SK-N-MC (cell line): ENCODE data around the gene SENP5.

Experiments used
- EZH2 ChIP-seq: fragments of 200-600 bp; sonication (generic); IDR thresholded peaks from one replicate; pipeline ENCODE4 v1.6.1; 2017; ENCODE audit warnings: antibody characterized with exemption
- FOXP2 ChIP-seq: optimal IDR thresholded peaks from 2 replicates; pipeline ENCODE3; 2011; ENCODE audit warnings: mild to moderate bottlenecking, moderate library complexity; ENCODE audit not compliant: insufficient read depth; ENCODE audit errors: extremely low read length, control extremely low read depth
- POLR2AphosphoS5 ChIP-seq: IDR thresholded peaks from 2 replicates; pipeline ENCODE4 v1.6.1; 2012; ENCODE audit warnings: mild to moderate bottlenecking, low read depth, low read length, borderline replicate concordance

GRCh38 chr3:196868297-196868661 is 559 bp downstream of the SENP5 start:
- TF ChIP-seq POLR2AphosphoS5 (no peak), EZH2 (no peak), FOXP2 (no peak)
